Fibroblast of the conjunctiva (primary cell): ENCODE results near the gene HES5.

Source experiments
- DNase-seq: peaks from one replicate; pipeline ENCODE4 v3.0.0-alpha.2; 2010; ENCODE audit warnings: low read depth

Gene HES5

GRCh38 chr1:2514863-2515762 lies 14.9 kb downstream of the HES5 start:
- DNase-seq, result no peak

GRCh38 chr1:2513939-2514652 lies 16.0 kb downstream of the HES5 start:
- DNase-seq, result no peak

GRCh38 chr1:2512862-2513421 lies 17.1 kb downstream of the HES5 start:
- no peak for DNase-seq

- no peak for DNase-seq
Observed at GRCh38 chr1:2510366-2511155, 19.5 kb downstream of the HES5 start.

GRCh38 chr1:2509589-2509988 lies 20.5 kb downstream of the HES5 start:
- no peak for DNase-seq

GRCh38 chr1:2508751-2509150 lies 21.3 kb downstream of the HES5 start:
- no peak for DNase-seq

- DNase-seq, result no peak
Observed at GRCh38 chr1:2508180-2508579, 21.9 kb downstream of the HES5 start.

- no peak for DNase-seq
Observed at GRCh38 chr1:2507744-2508155, 22.3 kb downstream of the HES5 start.

- no peak for DNase-seq
Observed at GRCh38 chr1:2506901-2507565, 23.0 kb downstream of the HES5 start.

GRCh38 chr1:2506007-2506860 lies 23.8 kb downstream of the HES5 start:
- no peak for DNase-seq

GRCh38 chr1:2505461-2505994 lies 24.5 kb downstream of the HES5 start:
- DNase-seq, result no peak

- DNase-seq, result no peak
Observed at GRCh38 chr1:2504949-2505272, 25.2 kb downstream of the HES5 start.

- DNase-seq, result no peak
Observed at GRCh38 chr1:2504225-2504948, 25.7 kb downstream of the HES5 start.

GRCh38 chr1:2503554-2504224 lies 26.4 kb downstream of the HES5 start:
- DNase-seq, result no peak

- DNase-seq, result no peak
Observed at GRCh38 chr1:2502661-2503553, 27.2 kb downstream of the HES5 start.

- DNase-seq, result no peak
Observed at GRCh38 chr1:2502210-2502609, 27.9 kb downstream of the HES5 start.

GRCh38 chr1:2501820-2502119 lies 28.3 kb downstream of the HES5 start:
- no peak for DNase-seq

GRCh38 chr1:2501041-2501819 lies 28.8 kb downstream of the HES5 start:
- DNase-seq, result no peak
